ENCODE results near the gene TBCB.
"Not testable (repeated sequence)": the region's sequence is repeated elsewhere in the genome, so short reads cannot be mapped to it uniquely, and the experiment has no call there.

Gene TBCB

DNA sequence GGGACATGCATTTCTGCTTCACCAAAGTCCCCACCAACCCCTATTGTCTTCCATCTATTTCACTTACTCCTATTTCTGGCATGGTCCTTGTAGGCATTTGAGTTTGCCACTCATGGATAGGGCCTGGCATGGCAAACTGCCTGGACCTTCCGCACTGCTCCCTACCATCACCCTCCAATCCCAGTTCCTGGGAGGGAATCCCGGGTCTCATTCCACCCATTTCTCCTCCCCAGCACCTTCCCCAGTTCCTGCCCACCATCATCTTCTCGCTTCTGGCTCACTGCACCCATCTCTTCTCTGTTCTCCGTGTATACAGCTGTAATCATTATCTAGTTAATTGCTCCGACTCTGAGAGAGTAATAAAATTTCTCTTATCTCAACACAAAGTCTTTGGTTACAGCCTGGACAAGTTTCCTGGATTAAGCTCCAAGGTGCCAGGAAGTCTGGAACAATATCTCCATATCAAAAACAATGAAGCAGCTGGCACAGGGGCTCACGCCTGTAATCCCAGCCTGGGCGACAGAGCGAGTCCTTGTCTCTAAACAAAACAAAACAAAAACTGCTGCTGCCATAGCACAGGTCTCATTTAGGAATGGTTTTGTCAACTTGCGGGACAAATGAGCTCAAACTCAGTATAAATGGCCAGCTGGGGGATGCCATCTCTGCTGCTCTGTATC, 54.0 kb downstream of the TBCB start:
- Mint-ChIP-seq H3K27ac (peak overlapping the region; percentile 54 to 91 (median 60)), H3K9me3 (no peaks in the 10 kb centered on the region)

DNA sequence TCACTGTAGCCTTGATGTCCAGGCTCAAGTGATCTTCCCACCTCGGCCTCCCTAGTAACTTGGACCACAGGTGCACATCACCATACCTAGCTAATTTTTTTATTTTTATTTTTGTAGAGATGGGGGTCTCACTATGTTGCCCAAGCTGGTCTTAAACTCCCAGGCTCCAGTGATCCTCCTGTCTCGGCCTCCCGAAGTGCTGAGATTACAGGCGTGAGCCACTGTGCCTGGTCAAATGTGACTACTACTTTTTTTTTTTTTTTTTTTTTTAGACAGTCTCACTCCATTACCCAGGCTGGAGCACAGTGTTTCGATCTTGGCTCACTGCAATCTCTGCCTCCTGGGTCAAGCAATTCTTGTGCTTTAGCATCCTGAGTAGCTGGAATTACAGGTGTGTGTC, 57.6 kb downstream of the TBCB start:
- Mint-ChIP-seq H3K36me3 (ENCODE audit: low read depth) (peaks cover 4% of the 10 kb centered on the region), H3K27me3 (ENCODE audit: low read depth) (no peaks in the 10 kb centered on the region), H3K27ac (no peak overlapping the region), H3K4me3 (no peak overlapping the region), H3K9me3 (no peaks in the 10 kb centered on the region), H3K4me1 (peaks cover 6% of the 10 kb centered on the region)
- TF ChIP-seq CTCF (IDR thresholded peaks at IDR 0.05; ENCODE audit: unreplicated experiment in 3 of 3): no peak

More for the DNA sequence above, 54.0 kb downstream of the TBCB start:
- no peak overlapping the region for H3K4me3 Mint-ChIP-seq
- peaks cover 6% of the 10 kb centered on the region for H3K4me1 Mint-ChIP-seq
- no peaks in the 10 kb centered on the region for H3K27me3 Mint-ChIP-seq (ENCODE audit: low read depth)
- H3K36me3 Mint-ChIP-seq (ENCODE audit: low read depth): peaks cover 12% of the 10 kb centered on the region
- TF ChIP-seq CTCF (IDR thresholded peaks at IDR 0.05; ENCODE audit: unreplicated experiment in 3 of 3): no peak

GRCh38 chr19:36173846-36174245, 58.6 kb downstream of the TBCB start:
- not testable (repeated sequence) for H3K27me3 Mint-ChIP-seq (ENCODE audit: low read depth); H3K9me3 Mint-ChIP-seq; H3K4me3 Mint-ChIP-seq; H3K36me3 Mint-ChIP-seq (ENCODE audit: low read depth); H3K4me1 Mint-ChIP-seq; H3K27ac Mint-ChIP-seq

Data from nephron (organoid).